IPS DF 6.9 (cell line): Measurements from ENCODE around the gene KCNH6.

Experiments
- DNase-seq: peaks from one replicate; pipeline ENCODE4 v3.0.0-alpha.2; 2013; ENCODE audit warnings: low read depth, low spot score
- H3K27ac ChIP-seq: one replicate; pipeline ENCODE4 v1.5.1; 2013; ENCODE audit warnings: low read length, control low read depth
- H3K27me3 ChIP-seq: 2 replicates; pipeline ENCODE4 v1.6.1; 2013; ENCODE audit warnings: mild to moderate bottlenecking, low read length; ENCODE audit not compliant: control insufficient read depth, insufficient read depth
- H3K36me3 ChIP-seq: 2 replicates; pipeline ENCODE4 v1.6.1; 2013; ENCODE audit warnings: low read length; ENCODE audit not compliant: control insufficient read depth, insufficient read depth
- H3K4me1 ChIP-seq: 2 replicates; pipeline ENCODE4 v1.6.1; 2013; ENCODE audit warnings: low read length; ENCODE audit not compliant: control insufficient read depth, insufficient read depth
- H3K4me3 ChIP-seq: 2 replicates; pipeline ENCODE4 v1.5.1; 2013; ENCODE audit warnings: mild to moderate bottlenecking, low read length
- H3K9me3 ChIP-seq: 2 replicates; pipeline ENCODE4 v1.6.1; 2013; ENCODE audit warnings: low read length, inconsistent platforms; ENCODE audit not compliant: control insufficient read depth, insufficient read depth
- WGBS: extraction: QIAGEN DNeasy Blood & Tissue Kit; methylation state at CpG from one replicate; pipeline ENCODE4 v1.1.7; 2013; ENCODE audit warnings: mixed read lengths, missing lambda C conversion rate; ENCODE audit not compliant: insufficient read length, insufficient coverage; 5-methylcytosine and 5-hydroxymethylcytosine counted together

The KCNH6 gene

DNA sequence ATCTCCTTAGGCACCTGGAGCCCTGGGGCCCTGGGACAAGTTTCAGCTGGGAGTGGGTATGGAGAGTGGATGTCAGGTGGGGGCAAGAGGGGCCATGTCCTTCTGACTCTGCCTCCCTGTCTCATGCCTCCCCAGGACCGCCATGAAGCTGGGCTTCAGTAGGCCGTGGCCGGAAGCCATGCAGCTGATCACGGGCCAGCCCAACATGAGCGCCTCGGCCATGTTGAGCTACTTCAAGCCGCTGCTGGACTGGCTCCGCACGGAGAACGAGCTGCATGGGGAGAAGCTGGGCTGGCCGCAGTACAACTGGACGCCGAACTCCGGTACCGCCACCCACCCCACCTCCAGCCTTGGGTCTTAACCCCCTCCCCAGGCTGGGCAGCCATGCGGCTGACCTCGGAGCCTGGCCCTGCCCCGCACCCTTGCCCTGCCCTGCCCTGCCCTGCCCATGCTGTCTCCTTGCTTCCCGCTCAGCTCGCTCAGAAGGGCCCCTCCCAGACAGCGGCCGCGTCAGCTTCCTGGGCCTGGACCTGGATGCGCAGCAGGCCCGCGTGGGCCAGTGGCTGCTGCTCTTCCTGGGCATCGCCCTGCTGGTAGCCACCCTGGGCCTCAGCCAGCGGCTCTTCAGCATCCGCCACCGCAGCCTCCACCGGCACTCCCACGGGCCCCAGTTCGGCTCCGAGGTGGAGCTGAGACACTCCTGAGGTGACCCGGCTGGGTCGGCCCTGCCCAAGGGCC lies 26.3 kb upstream of the KCNH6 start:
- Histone ChIP-seq H3K4me3 (no peak overlapping the region), H3K9me3 (no peaks in the 10 kb centered on the region), H3K4me1 (peaks cover 1% of the 10 kb centered on the region), H3K36me3 (no peaks in the 10 kb centered on the region), H3K27me3 (no peaks in the 10 kb centered on the region), H3K27ac (no peak overlapping the region)
- DNase-seq = no peak
- no CpG with 5 or more reads among the region's 36 CpGs for WGBS

DNA sequence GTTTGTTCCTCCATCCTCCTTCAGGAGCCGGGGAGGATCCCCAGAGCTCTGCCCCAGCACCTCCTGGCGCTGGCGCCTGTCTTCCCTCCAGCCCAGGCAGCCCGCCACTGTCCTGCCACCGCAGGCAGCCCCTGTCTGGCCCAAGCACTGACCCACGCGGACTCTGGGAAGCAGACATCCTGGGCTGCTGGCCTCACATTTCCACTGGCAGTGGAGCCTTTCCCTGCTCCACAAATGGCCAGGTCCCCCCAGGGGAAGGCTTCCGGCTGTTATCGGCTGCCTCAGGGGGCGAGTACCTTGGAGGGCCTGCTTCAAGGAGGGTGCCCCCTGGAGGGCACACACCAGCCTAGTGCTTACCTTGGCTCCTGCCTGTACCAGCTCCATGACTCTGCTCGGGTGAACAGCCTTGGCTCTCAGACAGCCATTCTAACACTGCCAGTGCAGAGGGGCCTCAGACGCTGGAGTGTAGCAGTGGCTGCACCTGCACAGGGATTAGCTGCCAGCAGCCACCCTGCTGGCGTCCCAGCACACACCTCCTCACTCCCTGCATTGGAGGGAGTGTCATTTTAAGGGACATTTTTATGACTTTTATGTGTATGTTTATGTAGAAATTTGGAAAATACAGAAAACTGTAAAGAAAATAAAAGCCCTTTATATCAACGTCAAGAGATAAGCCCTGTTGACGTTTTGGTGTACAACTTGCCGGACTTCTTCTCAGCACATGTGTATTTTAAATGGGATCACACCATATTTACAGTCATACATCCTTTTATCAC lies 25.3 kb upstream of the KCNH6 start:
- H3K27me3 ChIP-seq = no peaks in the 10 kb centered on the region
- peaks cover 1% of the 10 kb centered on the region for H3K4me1 ChIP-seq
- no peaks in the 10 kb centered on the region for H3K36me3 ChIP-seq
- no peak overlapping the region for H3K4me3 ChIP-seq
- DNase-seq = no peak
- no peaks in the 10 kb centered on the region for H3K9me3 ChIP-seq
- no CpG with 5 or more reads among the region's 16 CpGs for WGBS
- no peak overlapping the region for H3K27ac ChIP-seq

DNA sequence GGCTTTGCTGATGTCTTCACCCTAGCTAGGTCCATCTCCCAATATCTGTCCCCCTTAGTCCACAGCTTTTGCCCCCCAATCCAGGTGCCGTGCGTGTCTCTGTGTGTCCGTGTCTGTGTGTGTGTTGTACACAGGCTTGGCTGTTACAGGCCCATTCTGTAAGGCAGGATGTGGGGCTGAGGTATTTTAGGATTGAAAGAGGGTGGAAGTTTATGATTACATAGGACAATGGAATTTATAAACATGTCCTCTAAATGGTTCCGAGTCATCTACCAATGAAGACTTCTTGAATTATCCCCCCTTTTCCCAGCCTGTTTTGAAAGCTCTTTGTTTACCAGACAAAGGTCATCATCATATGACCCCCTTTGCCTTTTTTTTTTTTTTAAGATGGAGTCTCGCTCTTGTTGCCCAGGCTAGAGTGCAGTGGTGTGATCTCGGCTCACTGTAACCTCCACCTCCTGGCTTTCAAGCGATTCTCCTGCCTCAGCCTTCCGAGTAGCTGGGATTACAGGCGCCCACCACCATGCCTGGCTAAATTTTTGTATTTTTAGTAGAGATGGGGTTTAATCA lies 24.4 kb upstream of the KCNH6 start:
- H3K4me1 ChIP-seq = peaks cover 1% of the 10 kb centered on the region
- no peak for DNase-seq
- no peaks in the 10 kb centered on the region for H3K9me3 ChIP-seq
- WGBS = no CpG with 5 or more reads among the region's 9 CpGs
- no peak overlapping the region for H3K4me3 ChIP-seq
- H3K27me3 ChIP-seq = no peaks in the 10 kb centered on the region
- no peaks in the 10 kb centered on the region for H3K36me3 ChIP-seq
- no peak overlapping the region for H3K27ac ChIP-seq

DNA sequence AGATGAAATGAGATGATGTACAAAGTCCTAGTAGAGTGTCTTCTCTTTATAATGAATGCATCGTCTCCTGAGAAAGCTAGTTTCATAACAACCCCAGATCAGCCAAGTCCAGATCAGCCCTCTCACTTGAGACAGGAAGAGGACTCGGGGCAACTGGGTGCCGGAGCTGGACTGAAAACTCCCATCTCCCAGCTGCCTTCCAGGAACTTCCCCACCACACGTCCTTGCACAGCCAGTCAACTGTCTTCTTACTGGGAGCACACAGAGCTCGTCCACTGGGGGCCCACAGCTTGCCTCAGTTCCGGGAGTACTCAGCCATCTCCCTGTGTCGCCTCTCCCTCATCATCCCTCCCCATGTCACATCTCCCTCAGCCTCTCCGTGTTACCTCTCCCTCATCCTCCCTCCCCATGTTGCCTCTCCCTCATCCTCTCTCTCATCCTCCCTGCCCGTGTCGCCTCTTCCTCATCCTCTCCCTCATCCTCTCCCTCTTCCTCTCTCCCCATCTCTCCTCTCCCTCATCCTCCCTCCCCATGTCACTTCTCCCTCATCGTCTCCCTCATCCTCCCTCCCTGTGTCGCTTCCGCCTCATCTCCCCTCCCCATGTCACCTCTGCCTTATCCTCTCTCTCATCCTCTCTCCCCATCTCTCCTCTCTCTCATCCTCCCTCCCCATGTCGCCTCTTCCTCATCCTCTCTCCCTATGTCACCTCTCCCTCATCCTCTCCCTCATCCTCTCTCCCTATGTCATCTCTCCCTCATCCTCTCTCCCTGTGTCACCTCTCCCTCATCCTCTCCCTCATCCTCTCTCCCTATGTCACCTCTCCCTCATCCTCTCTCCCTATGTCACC lies 22.4 kb upstream of the KCNH6 start:
- H3K9me3 ChIP-seq = no peaks in the 10 kb centered on the region
- no peak for DNase-seq
- no peak overlapping the region for H3K27ac ChIP-seq
- peaks cover 1% of the 10 kb centered on the region for H3K4me1 ChIP-seq
- WGBS = 100% methylated on average over 5 of the region's 14 CpGs
- no peaks in the 10 kb centered on the region for H3K27me3 ChIP-seq
- no peak overlapping the region for H3K4me3 ChIP-seq
- H3K36me3 ChIP-seq = no peaks in the 10 kb centered on the region

DNA sequence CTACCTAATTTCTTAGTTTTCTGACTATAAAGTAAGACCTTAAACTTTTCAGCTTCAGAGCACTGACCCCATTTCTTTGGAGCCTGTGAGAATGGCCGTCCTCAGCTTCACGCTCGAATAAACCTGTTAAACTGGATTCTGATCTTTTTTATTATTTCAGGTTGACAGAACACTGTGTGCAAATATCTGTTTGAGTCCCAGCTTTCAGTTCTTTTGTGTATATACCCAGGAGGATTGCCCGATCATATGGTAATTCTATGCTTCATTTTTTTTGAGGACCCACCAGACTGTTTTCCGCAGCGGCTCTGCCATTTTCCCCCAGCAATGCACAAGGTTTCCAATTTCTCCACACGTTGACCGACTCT lies 19.8 kb upstream of the KCNH6 start:
- Histone ChIP-seq H3K36me3 (no peaks in the 10 kb centered on the region), H3K27me3 (no peaks in the 10 kb centered on the region), H3K9me3 (no peaks in the 10 kb centered on the region), H3K4me3 (no peak overlapping the region), H3K27ac (no peak overlapping the region), H3K4me1 (no peaks in the 10 kb centered on the region; the same call in 1 of the 2 replicates)
- no CpG with 5 or more reads among the region's 8 CpGs for whole genome bisulfite sequencing
- no peak for DNase-seq

DNA sequence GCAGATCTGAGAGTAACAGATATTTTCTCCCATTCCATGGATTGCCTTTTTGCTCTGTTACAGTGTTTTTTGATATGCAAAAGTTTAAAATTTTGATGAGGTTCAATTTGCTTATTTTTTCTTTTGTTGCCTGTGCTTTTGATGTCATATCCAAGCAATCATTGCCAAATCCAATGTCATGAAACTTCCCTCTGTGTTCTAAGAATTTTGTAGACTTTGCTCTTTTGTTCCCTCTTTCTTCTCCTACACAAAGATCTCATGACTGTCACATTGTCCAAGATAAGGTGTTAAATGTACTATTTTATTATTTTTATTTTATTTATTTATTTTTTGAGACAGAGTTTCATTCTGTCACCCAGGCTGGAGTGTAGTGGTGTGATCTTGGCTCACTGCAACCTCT lies 18.9 kb upstream of the KCNH6 start:
- no peaks in the 10 kb centered on the region for H3K4me1 ChIP-seq
- H3K4me3 ChIP-seq = no peak overlapping the region

DNA sequence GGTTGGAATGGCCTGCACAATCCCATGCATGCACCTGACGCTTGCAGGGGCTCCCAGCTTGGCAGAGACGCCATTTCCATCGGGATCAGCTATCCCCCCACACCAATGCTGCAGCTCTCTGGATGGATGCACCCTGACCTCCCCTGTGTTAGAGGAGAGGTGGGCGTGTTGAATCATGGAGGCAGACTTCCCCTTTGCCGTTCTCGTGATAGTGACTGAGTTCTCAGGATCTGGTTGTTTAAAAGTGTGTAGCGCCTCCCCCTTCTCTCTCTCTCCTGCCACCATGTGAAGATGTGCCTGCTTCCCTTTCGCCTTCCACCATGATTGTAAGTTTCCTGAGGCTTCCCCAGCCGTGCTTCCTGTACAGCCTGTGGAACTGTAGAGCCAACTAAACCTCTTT lies 17.8 kb upstream of the KCNH6 start:
- no peak for DNase-seq
- Histone ChIP-seq H3K4me1 (no peaks in the 10 kb centered on the region), H3K27me3 (no peaks in the 10 kb centered on the region), H3K36me3 (no peaks in the 10 kb centered on the region), H3K4me3 (no peak overlapping the region), H3K27ac (no peak overlapping the region), H3K9me3 (no peaks in the 10 kb centered on the region)
- WGBS = no CpG with 5 or more reads among the region's 9 CpGs

More for the DNA sequence above, 18.9 kb upstream of the KCNH6 start:
- no peaks in the 10 kb centered on the region for H3K9me3 ChIP-seq
- H3K36me3 ChIP-seq = no peaks in the 10 kb centered on the region
- H3K27ac ChIP-seq = no peak overlapping the region
- no peaks in the 10 kb centered on the region for H3K27me3 ChIP-seq
- DNase-seq = no peak

DNA sequence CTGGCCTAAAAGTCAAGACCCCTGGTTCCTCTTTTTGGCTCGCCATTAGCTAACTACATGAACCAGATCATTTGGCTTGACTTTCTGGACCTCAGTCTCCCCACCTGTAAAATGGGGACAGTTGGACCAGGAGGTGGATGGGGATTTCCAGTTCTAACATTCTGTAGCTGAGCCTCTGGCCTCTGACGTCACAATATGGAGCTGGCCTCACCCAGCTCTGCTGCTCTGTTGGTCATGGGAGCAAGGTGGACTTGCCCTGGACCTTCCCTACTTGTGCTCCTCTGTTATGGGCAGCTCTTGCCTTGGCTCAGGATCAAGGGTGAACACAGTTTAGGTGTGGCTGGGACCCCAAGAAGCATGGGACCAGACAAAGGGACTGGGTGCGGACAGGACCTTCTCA lies 16.5 kb upstream of the KCNH6 start:
- H3K9me3 ChIP-seq = no peaks in the 10 kb centered on the region
- H3K27me3 ChIP-seq = no peaks in the 10 kb centered on the region
- H3K4me1 ChIP-seq = no peaks in the 10 kb centered on the region
- WGBS = no CpG with 5 or more reads among the region's 3 CpGs
- H3K4me3 ChIP-seq = no peak overlapping the region
- no peaks in the 10 kb centered on the region for H3K36me3 ChIP-seq
- H3K27ac ChIP-seq = no peak overlapping the region
- DNase-seq = no peak

DNA sequence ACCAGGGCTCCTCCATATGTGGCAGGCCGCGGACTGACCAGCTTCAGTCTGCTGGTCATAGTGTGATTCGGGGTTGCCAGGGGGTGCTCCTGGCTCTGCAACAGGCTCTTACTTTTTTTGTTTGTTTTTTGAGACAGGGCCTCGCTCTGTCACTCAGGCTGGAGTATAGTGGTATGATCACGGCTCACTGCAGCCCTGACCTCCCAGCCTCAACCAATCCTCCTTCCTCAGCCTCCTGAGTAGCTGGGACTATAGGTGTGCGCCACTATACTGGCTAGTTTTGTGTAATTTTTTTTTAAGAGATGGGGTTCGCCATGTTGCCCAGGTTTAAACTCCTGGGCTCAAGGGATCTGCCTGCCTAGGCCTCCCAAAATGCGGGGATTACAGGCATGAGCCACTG lies 11.8 kb upstream of the KCNH6 start:
- Histone ChIP-seq H3K9me3 (no peaks in the 10 kb centered on the region), H3K4me1 (no peaks in the 10 kb centered on the region), H3K27ac (no peak overlapping the region), H3K36me3 (no peaks in the 10 kb centered on the region), H3K4me3 (no peak overlapping the region), H3K27me3 (no peaks in the 10 kb centered on the region)
- no CpG with 5 or more reads among the region's 8 CpGs for WGBS
- DNase-seq = no peak

DNA sequence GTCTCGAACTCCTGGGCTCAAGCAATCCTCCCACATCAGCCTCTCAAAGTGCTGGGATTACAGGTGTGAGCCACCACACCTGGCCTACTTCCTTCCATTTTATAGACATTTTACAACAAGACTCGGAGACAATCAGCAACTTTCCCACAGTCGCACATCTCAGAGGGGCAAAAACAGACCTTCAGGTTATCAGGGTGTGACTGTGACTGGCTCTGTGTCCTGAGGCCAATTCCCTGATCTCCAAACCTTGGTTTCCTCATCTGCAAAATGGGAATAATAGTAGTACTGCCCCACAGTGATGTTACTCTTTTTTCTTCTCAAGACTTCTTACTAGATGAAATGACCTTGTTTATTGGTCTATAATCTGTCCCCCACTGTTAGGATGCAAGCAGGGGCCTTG lies 10.8 kb upstream of the KCNH6 start:
- Histone ChIP-seq H3K27me3 (no peaks in the 10 kb centered on the region), H3K36me3 (no peaks in the 10 kb centered on the region), H3K4me1 (no peaks in the 10 kb centered on the region), H3K4me3 (no peak overlapping the region), H3K27ac (no peak overlapping the region), H3K9me3 (no peaks in the 10 kb centered on the region)
- no CpG with 5 or more reads among the region's 3 CpGs for WGBS
- no peak for DNase-seq
